ENCODE results near the gene ANKRD10.

- TF ChIP-seq POLR2A (IDR thresholded peaks at IDR 0.05) (no peak), CTCF (IDR thresholded peaks at IDR 0.05) (no peak)
Measured at GRCh38 chr13:110950356-110950755, 35.5 kb upstream of the ANKRD10 start.
